HepG2 (cell line): ENCODE results near the gene DIP2C.

ENCODE experiments used
- CHD2 ChIP-seq: IDR thresholded peaks from 2 replicates; pipeline ENCODE4 v1.6.1; 2011; ENCODE audit warnings: low read depth, low read length, improper control_type of control experiment
- ELF3 ChIP-seq: IDR thresholded peaks from 2 replicates; pipeline ENCODE4 v1.6.1; 2016; ENCODE audit warnings: missing genetic modification reagents, missing compliant biosample characterization
- ETV6 ChIP-seq: sonication (generic); formaldehyde crosslinking; conservative IDR thresholded peaks from 2 replicates; pipeline ENCODE4 v1.4.0; 2020; ENCODE audit warnings: missing genetic modification reagents
- IRF1 ChIP-seq: sonication (generic); formaldehyde crosslinking; IDR thresholded peaks from 2 replicates; pipeline ENCODE4 v1.4.0; 2020; ENCODE audit warnings: low read depth, mild to moderate bottlenecking, missing genetic modification reagents
- JUND ChIP-seq: sonication (generic); formaldehyde crosslinking; IDR thresholded peaks from 2 replicates; pipeline ENCODE4 v1.8.0; 2022; ENCODE audit warnings: mild to moderate bottlenecking, missing genetic modification reagents
- KAT7 ChIP-seq: IDR thresholded peaks from 2 replicates; pipeline ENCODE4 v1.6.1; 2018; ENCODE audit warnings: borderline replicate concordance, missing compliant biosample characterization
- KLF9 ChIP-seq: IDR thresholded peaks from 2 replicates; pipeline ENCODE4 v1.6.1; 2016; ENCODE audit warnings: low read depth
- SOX5 ChIP-seq: IDR thresholded peaks from 2 replicates; pipeline ENCODE4 v1.6.1; 2016; ENCODE audit warnings: borderline replicate concordance
- YY1 ChIP-seq: IDR thresholded peaks from 2 replicates; pipeline ENCODE4 v1.6.1; 2011; ENCODE audit warnings: low read length, low read depth, moderate library complexity, mild to moderate bottlenecking; ENCODE audit not compliant: insufficient read depth, insufficient replicate concordance
- ZSCAN29 ChIP-seq: sonication (generic); formaldehyde crosslinking; conservative IDR thresholded peaks from 2 replicates; pipeline ENCODE4 v1.4.0; 2020; ENCODE audit warnings: mild to moderate bottlenecking, missing genetic modification reagents
- TF ChIP-seq, protein P1 (sequence below): sonication (generic); formaldehyde crosslinking; IDR thresholded peaks from 2 replicates; pipeline ENCODE4 v1.5.0; 2020; ENCODE audit warnings: mild to moderate bottlenecking, missing genetic modification reagents, moderate library complexity

DNA sequence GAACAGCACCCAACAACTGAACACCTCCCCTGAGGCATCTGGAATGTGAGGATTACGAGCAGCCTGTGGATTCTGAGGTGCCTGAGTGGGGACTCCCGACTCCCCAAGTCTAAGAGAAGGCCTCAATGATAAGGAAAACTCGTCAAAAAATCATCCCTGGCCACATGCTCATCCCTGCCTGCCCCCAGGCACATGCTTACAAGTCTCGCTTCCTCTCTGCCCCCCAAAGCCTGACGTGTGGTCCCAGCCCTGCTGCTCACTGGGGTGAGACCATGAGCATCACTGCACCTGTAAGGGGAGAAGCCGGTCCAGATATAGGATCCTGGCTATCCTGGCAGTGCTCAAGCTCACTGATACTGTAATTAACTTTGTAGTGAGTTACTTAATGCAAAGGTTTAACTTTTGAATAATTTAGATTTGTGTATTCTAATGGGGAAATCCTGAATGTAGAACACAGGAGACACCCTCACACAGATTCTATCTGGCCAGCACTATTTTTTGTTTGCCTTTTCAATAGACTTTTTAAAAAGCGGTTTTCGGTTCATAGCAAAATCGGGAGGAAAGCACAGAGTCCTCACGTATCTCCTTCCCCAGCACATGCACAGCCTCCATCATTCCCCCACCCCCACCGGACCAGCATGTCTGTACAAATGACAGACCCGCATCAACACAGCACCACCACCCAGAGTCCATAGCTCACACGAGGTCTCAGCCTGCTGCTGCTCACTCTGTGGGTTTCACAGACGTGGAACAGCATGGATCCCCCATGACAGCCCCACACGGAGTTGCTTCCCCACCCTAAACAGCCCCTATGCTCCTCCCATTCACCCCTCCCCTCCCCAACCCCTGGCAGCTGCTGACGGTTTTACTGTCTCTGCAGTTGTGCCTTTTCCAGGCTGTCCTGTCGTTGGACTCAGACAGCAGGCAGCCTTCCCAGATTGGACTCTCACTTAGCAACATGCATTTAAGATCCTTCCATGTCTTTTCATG, 167.9 kb downstream of the DIP2C start:
- TF ChIP-seq KAT7 (CRISPR knock-in tag) = no peak
- TF ChIP-seq ELF3 = no peak
- TF ChIP-seq ZSCAN29 (CRISPR knock-in tag) = no peak
- TF ChIP-seq, protein P1, sequence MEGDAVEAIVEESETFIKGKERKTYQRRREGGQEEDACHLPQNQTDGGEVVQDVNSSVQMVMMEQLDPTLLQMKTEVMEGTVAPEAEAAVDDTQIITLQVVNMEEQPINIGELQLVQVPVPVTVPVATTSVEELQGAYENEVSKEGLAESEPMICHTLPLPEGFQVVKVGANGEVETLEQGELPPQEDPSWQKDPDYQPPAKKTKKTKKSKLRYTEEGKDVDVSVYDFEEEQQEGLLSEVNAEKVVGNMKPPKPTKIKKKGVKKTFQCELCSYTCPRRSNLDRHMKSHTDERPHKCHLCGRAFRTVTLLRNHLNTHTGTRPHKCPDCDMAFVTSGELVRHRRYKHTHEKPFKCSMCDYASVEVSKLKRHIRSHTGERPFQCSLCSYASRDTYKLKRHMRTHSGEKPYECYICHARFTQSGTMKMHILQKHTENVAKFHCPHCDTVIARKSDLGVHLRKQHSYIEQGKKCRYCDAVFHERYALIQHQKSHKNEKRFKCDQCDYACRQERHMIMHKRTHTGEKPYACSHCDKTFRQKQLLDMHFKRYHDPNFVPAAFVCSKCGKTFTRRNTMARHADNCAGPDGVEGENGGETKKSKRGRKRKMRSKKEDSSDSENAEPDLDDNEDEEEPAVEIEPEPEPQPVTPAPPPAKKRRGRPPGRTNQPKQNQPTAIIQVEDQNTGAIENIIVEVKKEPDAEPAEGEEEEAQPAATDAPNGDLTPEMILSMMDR (CRISPR knock-in tag) = no peak
- TF ChIP-seq YY1 = no peak
- no peak for TF ChIP-seq SOX5 (CRISPR knock-in tag)
- TF ChIP-seq KLF9 (CRISPR knock-in tag) = no peak
- TF ChIP-seq CHD2 = no peak
- no peak for TF ChIP-seq ETV6
- TF ChIP-seq JUND = no peak
- TF ChIP-seq IRF1 (CRISPR knock-in tag) = no peak
